ENCODE results near the gene DNAAF6.

Gene DNAAF6

GRCh38 chrX:107290019-107290418 lies 83.6 kb downstream of the DNAAF6 start:
- TF ChIP-seq, protein P1, sequence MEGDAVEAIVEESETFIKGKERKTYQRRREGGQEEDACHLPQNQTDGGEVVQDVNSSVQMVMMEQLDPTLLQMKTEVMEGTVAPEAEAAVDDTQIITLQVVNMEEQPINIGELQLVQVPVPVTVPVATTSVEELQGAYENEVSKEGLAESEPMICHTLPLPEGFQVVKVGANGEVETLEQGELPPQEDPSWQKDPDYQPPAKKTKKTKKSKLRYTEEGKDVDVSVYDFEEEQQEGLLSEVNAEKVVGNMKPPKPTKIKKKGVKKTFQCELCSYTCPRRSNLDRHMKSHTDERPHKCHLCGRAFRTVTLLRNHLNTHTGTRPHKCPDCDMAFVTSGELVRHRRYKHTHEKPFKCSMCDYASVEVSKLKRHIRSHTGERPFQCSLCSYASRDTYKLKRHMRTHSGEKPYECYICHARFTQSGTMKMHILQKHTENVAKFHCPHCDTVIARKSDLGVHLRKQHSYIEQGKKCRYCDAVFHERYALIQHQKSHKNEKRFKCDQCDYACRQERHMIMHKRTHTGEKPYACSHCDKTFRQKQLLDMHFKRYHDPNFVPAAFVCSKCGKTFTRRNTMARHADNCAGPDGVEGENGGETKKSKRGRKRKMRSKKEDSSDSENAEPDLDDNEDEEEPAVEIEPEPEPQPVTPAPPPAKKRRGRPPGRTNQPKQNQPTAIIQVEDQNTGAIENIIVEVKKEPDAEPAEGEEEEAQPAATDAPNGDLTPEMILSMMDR (IDR thresholded peaks at IDR 0.05; ENCODE audit: low read length, missing control alignments): no peak

DNA sequence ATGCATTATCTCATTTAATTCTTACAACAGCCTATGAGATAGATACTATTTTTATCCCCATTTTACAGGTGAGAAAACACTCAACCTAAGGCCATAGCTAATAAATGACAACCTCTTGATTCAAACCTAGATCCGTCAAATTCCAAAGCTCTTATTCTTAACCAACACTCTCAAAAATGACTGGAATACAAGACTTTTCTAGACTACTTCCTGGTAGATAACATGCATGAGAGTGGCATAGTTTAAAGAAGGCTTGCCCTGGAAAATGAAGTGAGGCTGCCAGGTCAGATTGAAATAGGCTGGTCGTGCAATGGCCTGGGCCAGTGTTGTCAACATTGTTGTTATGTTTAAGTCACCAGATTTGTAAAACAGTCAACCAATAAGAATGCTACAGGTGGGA lies 86.6 kb downstream of the DNAAF6 start:
- no peak for DNase-seq (ENCODE audit: low read depth)
- H3K4me3 ChIP-seq (replicated peaks; ENCODE audit: low read depth, low read length): no peak overlapping the region
- TF ChIP-seq, protein P1 (IDR thresholded peaks at IDR 0.05; ENCODE audit: low read length, missing control alignments): no peak

More at GRCh38 chrX:107290019-107290418, 83.6 kb downstream of the DNAAF6 start:
- no peak for DNase-seq (ENCODE audit: low read depth)
- H3K4me3 ChIP-seq (replicated peaks; ENCODE audit: low read depth, low read length): no peak overlapping the region

Measured in fibroblast of pulmonary artery (primary cell).